GM12865 (cell line): Measurements from ENCODE around the gene TMEM204.

Source experiments
- DNase-seq: peaks from one replicate; pipeline ENCODE4 v3.0.0; 2010; ENCODE audit warnings: low read depth
- H3K4me3 ChIP-seq: 2 replicates; pipeline ENCODE4 v1.5.1; 2011; ENCODE audit warnings: mild to moderate bottlenecking, low read depth, low read length, control low read depth
- TF ChIP-seq, protein P1 (sequence below): IDR thresholded peaks from 2 replicates; pipeline ENCODE4 v1.5.1; 2011; ENCODE audit warnings: low read length, control low read depth, low read depth, inconsistent platforms; ENCODE audit not compliant: insufficient read depth; ENCODE audit errors: missing control alignments

TMEM204 gene

DNA sequence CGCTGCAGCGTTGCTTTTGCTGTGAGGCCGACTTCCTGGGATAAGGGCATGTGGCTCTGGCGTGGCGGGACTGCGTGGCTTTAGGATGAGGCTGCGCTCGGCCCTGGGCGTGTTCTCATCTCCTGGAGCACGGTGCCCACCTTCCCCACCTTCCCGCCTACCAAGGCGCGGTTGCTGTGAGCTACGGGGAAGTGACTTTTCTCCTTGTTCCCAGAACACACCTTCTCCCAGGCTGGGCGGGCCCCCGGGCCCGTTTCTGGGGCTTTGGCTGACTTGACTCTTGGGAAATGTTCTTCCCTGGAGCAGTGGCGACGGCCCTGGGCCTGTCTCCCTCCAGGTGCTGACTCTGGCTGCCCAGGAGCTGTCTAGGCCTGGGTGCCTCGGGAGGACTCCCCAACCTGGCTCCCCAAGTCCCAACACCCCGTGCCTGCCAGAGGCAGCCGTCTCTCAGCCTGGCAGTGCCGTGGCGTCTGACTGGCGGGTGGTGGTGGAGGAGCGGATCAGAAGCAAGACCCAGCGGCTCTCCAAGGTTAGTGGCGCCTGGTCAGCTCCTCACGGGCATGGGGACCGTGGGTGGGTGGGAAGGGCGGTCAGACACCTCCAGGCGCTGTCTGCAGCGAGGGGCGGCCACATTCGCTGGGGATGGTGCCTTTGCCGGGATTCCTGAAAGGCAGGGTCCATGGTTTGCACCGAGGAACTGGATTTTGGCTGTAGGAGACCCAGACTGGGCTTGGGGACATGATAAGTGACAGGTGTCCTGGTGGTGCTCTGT, 28.2 kb upstream of the TMEM204 start:
- no peak overlapping the region for H3K4me3 ChIP-seq
- TF ChIP-seq, protein P1, sequence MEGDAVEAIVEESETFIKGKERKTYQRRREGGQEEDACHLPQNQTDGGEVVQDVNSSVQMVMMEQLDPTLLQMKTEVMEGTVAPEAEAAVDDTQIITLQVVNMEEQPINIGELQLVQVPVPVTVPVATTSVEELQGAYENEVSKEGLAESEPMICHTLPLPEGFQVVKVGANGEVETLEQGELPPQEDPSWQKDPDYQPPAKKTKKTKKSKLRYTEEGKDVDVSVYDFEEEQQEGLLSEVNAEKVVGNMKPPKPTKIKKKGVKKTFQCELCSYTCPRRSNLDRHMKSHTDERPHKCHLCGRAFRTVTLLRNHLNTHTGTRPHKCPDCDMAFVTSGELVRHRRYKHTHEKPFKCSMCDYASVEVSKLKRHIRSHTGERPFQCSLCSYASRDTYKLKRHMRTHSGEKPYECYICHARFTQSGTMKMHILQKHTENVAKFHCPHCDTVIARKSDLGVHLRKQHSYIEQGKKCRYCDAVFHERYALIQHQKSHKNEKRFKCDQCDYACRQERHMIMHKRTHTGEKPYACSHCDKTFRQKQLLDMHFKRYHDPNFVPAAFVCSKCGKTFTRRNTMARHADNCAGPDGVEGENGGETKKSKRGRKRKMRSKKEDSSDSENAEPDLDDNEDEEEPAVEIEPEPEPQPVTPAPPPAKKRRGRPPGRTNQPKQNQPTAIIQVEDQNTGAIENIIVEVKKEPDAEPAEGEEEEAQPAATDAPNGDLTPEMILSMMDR = no peak
- DNase-seq = no peak

DNA sequence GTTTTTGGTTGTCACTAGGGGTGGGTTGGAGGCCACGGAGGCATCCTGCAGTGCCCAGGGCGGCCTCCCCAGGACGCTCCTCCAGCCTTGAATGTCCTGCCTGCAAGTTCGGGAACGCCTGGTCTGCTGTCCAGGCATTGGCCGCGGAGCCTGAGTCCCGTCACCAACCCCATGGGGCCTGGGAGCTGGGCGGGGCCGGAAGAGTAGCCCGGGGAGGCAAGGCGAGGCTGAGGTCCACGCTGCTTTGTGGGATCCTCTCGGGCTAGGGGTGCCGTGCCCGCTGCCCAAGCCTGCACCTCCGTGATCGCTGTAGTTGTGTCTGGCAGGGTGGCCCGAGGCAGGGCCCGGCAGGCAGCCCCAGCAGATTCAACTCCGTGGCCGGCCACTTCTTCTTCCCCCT, 27.6 kb upstream of the TMEM204 start:
- no peak overlapping the region for H3K4me3 ChIP-seq
- DNase-seq = no peak
- TF ChIP-seq, protein P1 = no peak

DNA sequence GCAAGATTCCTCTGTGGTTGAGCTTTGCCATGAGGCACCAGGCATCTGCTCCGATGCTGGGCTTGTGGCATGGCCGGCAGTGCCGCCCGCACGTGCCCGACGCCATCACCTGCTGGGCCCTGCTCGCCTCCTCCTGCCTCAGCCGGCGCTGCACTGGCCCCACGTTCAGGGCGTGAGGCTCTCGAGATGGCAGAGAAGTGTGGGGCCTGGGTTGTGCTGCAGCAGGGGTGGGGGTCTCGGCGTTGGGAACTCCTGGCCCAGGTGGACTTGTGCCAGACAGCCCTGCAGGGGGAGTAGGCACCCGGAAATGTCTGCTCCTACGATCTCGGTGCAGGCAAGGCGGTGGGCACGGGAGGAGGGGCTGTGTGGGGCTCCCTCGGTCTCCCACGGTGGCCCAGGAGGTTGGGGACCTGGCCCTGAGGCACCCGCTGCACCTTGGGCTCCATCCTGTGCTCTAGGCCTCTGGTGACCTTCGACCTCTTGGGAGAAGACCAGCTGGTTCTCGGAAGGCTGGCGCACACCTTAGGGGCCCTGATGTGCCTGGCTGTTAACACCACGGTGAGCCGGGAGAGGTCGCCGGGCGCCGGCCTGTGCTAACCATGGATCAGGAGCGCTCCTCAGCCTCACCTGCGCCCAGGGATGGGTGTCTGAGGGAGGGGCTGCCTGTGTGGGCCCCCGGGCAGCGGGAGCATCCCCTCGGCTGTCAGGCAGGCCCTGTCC, 26.8 kb upstream of the TMEM204 start:
- TF ChIP-seq, protein P1 = no peak
- no peak for DNase-seq
- no peak overlapping the region for H3K4me3 ChIP-seq

DNA sequence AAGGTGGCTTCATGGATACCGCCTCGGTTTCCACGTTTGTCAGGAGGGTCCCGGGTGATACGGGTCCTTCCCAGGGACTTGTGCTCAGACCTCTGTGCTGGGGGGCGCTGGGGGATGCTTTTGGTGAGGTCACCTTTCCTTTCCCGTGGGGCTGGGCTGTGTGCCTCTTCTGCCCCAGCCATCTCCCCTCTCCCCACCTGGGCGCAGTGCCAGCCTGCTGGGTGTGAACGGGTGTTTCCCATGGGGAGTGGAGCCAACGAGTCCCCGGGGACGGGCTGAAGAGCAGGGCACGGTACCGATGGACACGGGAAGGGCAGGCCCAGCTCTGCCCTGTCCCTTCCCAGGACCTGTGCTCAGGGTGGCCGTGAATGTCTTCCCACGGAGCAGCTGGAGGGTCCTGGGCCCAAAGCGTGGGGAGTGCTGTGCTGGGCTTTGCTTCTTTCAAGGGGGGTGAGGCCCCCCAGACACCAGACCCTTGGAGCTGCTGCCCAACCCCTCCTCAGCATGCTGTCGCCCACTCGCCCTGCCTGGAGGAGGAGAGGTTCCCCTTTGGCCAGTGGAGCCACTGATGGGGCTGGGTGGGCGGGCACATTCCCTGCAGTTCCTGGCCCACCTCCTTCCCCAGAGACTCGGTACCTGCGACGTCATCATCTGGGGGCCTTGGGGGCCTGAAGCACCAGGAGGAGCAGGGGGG, 24.8 kb upstream of the TMEM204 start:
- TF ChIP-seq, protein P1 = no peak
- no peak overlapping the region for H3K4me3 ChIP-seq
- no peak for DNase-seq

DNA sequence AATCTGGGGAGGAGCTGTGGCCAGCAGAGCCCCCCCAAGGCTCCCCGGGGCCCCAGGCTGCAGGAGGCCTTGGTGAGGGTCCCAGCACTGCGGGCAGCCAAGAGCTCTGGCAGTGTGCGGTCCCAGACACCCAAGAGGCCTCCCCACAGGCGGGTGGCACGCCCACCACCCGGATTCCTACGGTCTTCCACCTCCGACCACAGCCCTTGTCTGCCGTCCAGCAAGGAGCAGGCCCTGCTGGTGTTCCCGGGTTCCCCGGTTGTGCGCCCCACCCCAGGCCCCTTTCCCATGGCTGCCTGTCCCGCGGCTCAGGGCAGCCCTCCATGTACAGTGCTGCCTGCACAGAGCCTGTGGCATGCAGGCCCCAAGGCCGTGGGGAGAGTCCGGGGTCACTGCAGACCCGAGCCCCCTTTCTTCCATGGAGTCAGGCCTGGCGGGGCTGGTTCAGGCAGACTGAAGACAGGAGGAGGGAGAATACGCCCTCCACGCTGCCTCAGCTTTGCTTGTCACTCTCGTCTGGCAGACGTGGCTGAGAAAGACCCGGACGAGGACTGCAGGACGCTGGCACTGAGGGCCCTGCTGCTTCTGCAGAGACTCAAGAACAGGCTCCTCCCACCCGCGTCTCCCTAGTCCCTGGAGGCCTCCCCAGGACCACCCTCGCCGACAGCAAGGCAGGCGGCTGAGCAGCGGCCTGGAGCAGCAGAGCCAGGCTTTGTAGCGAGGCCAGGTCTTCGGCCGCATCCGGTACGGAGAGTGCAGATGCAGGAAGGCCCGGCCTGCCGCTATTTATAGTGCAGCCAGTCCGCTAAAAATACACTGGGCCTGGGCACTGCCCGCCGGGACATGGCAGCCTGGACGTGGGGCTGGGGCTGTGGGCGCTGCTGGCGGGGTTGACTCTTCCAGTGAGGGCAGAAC, 23.9 kb upstream of the TMEM204 start:
- no peak for DNase-seq
- TF ChIP-seq, protein P1 = no peak
- H3K4me3 ChIP-seq = no peak overlapping the region

DNA sequence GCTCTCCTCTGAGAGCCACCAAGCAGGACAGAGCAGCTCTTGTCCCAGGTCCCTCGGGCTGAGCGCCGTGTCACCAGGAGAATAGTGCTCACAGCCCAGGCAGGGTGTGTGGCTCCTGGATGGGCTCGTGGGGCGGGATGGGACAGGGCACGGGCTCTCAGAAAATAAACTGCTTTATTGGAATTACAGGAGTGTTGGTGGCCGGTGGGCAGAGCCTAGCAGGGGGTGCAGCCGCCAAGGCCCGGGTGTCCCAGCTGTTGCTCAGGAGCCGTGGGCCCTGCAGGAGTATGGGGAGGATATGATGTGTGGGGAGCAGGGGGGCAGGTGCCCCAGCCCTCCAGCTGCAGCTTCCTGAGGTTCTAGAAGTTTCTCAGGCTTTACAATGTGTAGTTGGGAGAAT, 23.2 kb upstream of the TMEM204 start:
- TF ChIP-seq, protein P1 = no peak
- DNase-seq = no peak
- no peak overlapping the region for H3K4me3 ChIP-seq
